Urinary bladder (tissue), 4 donors: ENCODE results near the gene FRMD4A. TPM values are rescaled to one million over a fixed set of nuclear protein-coding genes. Genes with fewer than 3 reads are reported as not detected.

ENCODE experiments used
- DNase-seq: peaks from one replicate; pipeline ENCODE4 v3.0.0-alpha.2; 2015; ENCODE audit errors: extremely low spot score
- H3K27ac ChIP-seq: one replicate; pipeline ENCODE4 v1.5.1; 2013; ENCODE audit warnings: low read depth, mild to moderate bottlenecking, moderate library complexity
- H3K36me3 ChIP-seq: one replicate; pipeline ENCODE4 v1.6.1; 2013; ENCODE audit warnings: mild to moderate bottlenecking, moderate library complexity; ENCODE audit not compliant: insufficient read depth
- H3K4me1 ChIP-seq: one replicate; pipeline ENCODE4 v1.6.1; 2013; ENCODE audit warnings: mild to moderate bottlenecking, moderate library complexity; ENCODE audit not compliant: insufficient read depth
- H3K4me3 ChIP-seq: one replicate; pipeline ENCODE4 v1.5.1; 2013; ENCODE audit warnings: low read depth, low read length
- WGBS: extraction: QIAGEN DNeasy Blood & Tissue Kit; methylation state at CpG from one replicate; pipeline ENCODE4 v1.1.7; 2013; 5-methylcytosine and 5-hydroxymethylcytosine counted together
- polyA plus RNA-seq: library from polyadenylated mRNA; stranded (reverse); fragments of 200-250 nt; gene quantifications from one replicate; pipeline ENCODE4 v1.2.3, GENCODE V29; 2013
- total RNA-seq: library from RNA; depleted of rRNA; stranded (reverse); fragments of >200 nt; gene quantifications from one replicate; pipeline ENCODE4 v1.2.3, GENCODE V29; 2014
- donor health status: healthy with polysubstance abuse.
- donor health status: healthy.

FRMD4A gene
- total and polyA plus RNA-seq, 2 donors = 15.1 to 32.9 TPM

DNA sequence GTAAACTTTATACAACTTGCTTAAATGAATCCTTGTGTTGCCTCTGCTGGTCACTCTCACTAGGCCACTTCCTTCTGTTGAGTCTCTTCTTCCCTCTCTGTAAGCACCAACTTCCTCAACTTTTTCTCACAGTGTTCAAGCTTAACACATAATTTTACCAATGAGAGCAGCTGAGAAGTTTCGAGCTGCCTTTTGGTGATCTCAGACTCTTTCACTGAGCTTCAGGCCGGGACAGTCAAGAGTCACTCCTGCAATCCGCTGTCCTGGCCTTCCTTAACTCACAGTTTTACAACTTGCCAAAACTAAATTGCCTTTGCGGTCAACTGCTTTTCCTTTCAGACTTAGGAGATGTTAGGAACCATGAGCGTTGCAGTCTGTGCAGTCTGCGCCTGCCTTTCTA, 696.5 kb downstream of the FRMD4A start:
- DNase-seq = no peak
- Histone ChIP-seq H3K4me3 (no peak overlapping the region), H3K4me1 (no peaks in the 10 kb centered on the region), H3K36me3 (no peaks in the 10 kb centered on the region), H3K27ac (no peak overlapping the region)
- 52% methylated on average over 6 of the region's 6 CpGs for WGBS

DNA sequence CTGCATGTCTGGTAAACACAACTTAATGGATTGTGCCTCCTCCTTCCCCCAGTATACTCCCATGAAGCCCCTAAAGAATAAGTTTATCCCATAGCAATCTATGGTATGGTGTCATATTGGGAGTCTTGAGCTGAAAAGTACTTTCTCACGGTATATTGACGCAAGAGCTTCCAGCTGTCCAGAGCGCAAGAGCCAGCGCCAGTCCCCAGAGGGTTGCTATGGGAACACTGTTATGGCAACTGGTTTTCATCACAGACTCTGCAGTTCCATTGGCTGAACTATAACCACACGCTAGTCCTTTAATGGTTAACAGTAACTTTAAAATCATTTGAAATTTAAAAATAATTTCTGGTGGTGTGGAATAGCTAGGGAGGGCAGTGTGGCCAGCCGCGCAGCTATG, 697.0 kb downstream of the FRMD4A start:
- no peaks in the 10 kb centered on the region for H3K4me1 ChIP-seq
- no peak overlapping the region for H3K4me3 ChIP-seq
- WGBS = 42% methylated on average over 7 of the region's 7 CpGs
- H3K36me3 ChIP-seq = no peaks in the 10 kb centered on the region
- DNase-seq = peak; percentile 51
- no peak overlapping the region for H3K27ac ChIP-seq

DNA sequence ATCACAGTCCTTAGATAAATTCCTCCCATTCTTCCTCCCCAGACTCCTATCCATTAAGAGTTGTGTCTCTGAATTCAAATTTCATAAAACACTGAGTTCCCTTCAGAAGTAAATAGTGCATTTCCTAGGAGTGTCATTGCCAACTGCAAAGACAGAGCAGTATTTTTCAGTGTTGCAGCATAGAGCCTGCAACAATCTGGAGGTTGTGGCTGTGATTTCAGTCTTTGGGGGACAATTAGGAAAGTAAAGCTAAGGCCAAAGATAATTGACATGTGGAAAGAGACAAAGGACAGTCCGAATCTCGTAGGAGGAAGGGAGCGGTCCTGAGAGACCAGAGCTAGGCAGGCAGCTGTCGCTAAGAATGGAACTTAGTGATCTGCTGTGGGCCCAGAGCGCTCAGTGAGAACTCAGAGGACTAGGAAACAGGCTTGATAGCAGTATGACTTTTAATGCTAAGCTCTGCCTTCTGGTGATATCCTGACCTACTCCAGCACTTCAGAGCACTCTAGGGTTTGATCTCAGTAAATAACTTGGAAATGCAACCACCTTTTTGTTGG, 697.8 kb downstream of the FRMD4A start:
- H3K4me3 ChIP-seq = no peak overlapping the region
- no peaks in the 10 kb centered on the region for H3K4me1 ChIP-seq
- WGBS = 71% methylated on average over 5 of the region's 5 CpGs
- no peak for DNase-seq
- no peaks in the 10 kb centered on the region for H3K36me3 ChIP-seq
- no peak overlapping the region for H3K27ac ChIP-seq

DNA sequence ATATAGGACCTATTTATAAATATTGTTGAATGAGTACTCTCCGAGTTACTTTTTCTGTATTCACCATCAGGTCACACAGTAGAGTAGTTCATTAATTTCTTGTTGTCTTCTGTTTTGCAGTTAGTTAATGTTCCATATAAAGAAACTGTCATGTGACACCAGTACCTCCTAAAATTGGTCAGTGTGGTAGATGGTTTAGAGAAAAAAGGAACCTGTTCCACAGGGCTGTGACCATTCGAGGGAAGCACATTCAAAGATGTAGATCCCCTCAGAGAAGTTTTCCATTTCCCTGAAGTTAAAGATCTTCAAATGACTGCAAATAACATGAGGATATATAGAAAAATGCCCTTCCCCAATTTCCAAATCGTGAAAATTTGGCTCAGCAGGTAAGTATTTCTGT, 698.3 kb downstream of the FRMD4A start:
- 78% methylated on average over 3 of the region's 3 CpGs for WGBS
- no peak for DNase-seq
- Histone ChIP-seq H3K4me1 (no peaks in the 10 kb centered on the region), H3K36me3 (no peaks in the 10 kb centered on the region), H3K4me3 (no peak overlapping the region), H3K27ac (no peak overlapping the region)

DNA sequence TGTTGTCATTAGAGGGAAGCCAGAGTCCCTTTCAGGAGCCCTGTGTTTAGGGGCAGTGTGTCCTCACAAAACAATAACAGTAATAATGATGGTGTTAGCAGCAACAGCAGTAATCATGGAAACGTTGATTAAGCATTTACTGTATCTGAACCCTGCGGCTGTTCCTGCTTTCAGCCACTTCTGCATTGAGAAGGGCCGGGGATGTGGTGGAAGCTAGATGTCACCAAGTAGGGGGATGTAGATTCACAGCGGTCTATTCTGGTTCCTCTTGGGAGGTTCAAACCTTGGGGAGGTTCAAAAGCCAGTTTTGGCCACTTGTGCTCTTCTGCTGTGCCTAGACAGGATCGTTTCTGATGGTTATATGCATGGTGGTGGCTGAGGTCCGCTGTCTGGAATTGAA, 699.1 kb downstream of the FRMD4A start:
- no peaks in the 10 kb centered on the region for H3K4me1 ChIP-seq
- WGBS = 92% methylated on average over 6 of the region's 6 CpGs
- DNase-seq = no peak
- H3K27ac ChIP-seq = no peak overlapping the region
- no peak overlapping the region for H3K4me3 ChIP-seq
- H3K36me3 ChIP-seq = no peaks in the 10 kb centered on the region

DNA sequence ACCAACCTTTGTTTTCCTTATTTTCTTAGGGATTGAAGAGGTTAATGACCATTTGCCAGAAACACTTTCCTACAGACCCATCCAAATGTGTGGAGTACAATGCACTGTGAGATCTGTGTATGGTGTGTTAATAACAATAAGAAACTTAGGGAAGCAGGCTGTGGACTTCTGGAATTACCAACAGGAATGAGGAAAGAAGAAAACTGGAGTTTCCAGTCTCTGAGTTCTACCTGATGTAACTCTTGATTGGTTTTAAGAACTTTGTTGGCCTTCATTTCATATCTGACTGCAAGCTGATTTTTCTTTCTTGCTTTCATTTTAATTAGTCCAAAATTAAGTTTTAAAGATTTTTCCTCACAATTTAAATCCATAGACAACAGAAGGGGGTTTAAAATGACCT, 700.5 kb downstream of the FRMD4A start:
- DNase-seq = no peak
- no peak overlapping the region for H3K27ac ChIP-seq
- no peaks in the 10 kb centered on the region for H3K4me1 ChIP-seq
- H3K36me3 ChIP-seq = no peaks in the 10 kb centered on the region
- no peak overlapping the region for H3K4me3 ChIP-seq

DNA sequence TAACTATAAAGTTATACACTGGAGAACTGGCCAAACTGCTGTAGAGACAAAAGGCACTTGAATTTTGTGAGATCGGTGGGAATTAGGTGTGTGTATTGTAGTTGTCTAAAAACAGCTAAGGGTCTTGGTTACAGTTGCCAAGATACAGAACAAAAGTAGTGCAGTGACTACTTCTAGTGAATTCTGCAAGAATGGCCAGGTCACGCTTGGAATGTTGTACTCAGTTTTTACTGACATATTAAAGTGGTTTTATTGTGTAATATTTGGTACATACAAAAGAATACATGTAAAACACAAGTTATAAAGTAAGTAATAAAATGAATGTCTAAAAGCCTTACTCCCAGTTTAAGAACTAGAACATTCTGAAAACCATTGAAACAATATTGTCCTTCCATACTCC, 701.6 kb downstream of the FRMD4A start:
- DNase-seq = no peak
- H3K4me3 ChIP-seq = no peak overlapping the region
- H3K4me1 ChIP-seq = no peaks in the 10 kb centered on the region
- no peaks in the 10 kb centered on the region for H3K36me3 ChIP-seq
- H3K27ac ChIP-seq = no peak overlapping the region
- 67% methylated on average over 2 of the region's 2 CpGs for WGBS

DNA sequence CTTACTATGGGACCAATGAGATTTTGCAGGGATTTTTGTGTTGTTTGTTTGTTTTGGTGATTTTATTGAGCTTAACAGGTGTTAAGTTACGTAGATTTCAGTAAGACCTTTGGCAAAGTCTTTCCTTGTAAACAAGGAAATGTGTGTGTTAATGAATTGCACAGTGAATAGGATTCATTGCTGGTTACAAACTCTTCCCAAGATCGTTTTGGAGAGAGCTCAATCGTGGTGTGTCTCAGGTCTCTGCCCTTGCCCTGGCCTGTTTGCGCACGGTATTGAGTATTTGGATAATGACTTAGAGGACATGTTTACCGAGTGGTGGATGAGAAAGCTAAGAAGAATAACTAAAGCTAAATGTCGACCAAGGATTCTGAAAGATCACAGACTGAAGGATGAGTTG, 702.1 kb downstream of the FRMD4A start:
- Histone ChIP-seq H3K4me1 (no peaks in the 10 kb centered on the region), H3K27ac (no peak overlapping the region), H3K4me3 (no peak overlapping the region), H3K36me3 (no peaks in the 10 kb centered on the region)
- no peak for DNase-seq
- 51% methylated on average over 7 of the region's 7 CpGs for WGBS

DNA sequence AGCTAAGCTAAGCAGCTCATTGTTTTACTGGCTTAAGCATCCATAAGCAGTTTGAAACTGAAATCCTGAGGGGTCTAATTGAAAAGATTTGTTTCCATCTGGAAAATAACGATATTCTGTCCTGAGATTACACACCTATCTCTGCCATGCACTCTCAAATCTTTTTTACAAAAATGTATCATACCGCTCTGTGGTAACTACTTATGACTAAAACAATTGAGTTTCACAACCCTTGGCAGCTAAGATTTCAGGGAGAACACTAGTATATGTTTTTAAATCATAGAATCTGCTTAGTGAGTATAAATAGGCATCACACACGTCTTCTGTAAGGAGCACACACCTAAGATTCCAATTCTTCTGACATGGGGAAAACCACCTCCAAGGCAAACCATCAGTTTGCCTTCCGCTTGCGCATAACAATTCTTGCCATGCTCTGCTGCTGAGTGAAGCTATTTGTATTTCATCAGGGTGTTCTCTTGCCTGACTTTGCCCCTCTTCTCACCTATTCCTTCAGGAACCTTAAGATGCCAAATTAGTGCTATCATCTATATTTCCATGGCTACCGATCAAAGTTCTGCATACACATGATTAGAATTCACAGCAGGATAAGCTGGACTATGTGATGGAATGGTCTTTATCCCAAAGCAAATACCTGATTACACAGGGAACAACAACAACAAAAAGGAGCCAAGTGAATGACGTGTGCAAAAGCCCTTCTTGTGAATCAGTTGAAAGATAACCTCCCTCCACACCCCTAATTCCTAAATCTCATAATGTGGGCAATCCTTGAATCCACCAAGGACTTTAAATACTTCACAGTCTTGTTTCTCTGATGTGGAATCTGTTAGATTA, 703.0 kb downstream of the FRMD4A start:
- no peaks in the 10 kb centered on the region for H3K36me3 ChIP-seq
- H3K4me3 ChIP-seq = no peak overlapping the region
- no peaks in the 10 kb centered on the region for H3K4me1 ChIP-seq
- DNase-seq = no peak
- no peak overlapping the region for H3K27ac ChIP-seq
- WGBS = 91% methylated on average over 7 of the region's 7 CpGs

DNA sequence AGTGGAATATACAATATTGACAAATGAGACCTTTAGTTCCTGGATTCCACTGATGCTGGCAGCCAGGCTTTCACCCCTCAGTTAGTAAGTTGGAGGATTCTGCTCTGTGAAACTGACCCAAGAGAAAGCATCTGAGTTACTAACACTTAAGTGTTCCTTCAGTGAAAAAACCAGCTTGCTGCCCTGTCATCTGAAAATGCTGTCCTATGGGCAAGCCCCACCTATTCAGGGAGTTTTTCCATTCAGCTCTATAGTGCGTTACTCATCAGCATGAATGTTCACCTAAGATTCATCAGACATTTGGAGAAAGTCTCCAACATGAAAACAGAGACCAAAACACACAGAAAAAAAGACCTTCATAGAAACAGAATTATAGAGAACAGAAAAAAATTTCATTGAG, 706.1 kb downstream of the FRMD4A start:
- no peak for DNase-seq
- Histone ChIP-seq H3K4me1 (no peaks in the 10 kb centered on the region), H3K27ac (no peak overlapping the region), H3K36me3 (no peaks in the 10 kb centered on the region), H3K4me3 (no peak overlapping the region)
- WGBS = 97% methylated on average over 1 of the region's 1 CpG

DNA sequence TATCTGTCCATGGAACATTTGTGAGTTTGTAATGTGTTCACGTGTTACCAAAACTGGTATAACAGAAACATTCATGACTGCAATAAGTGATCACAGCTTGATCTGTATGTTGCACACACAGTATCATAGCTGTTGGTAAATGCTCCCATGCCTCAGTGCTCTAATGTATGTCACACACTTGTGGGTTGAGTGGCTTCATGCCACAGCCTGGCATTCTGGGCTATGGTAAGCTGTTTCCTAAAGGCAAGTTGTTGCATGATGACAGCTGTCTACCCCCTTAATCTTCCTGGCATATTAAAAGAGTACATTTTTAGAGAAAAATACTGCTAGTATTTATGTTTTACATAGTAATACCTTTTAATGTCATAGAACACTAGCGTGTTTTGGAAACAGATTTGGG, 708.8 kb downstream of the FRMD4A start:
- no peak overlapping the region for H3K27ac ChIP-seq
- no peaks in the 10 kb centered on the region for H3K4me1 ChIP-seq
- no peak for DNase-seq
- H3K4me3 ChIP-seq = no peak overlapping the region
- peaks cover under 1% of the 10 kb centered on the region for H3K36me3 ChIP-seq
- 98% methylated on average over 2 of the region's 2 CpGs for WGBS

DNA sequence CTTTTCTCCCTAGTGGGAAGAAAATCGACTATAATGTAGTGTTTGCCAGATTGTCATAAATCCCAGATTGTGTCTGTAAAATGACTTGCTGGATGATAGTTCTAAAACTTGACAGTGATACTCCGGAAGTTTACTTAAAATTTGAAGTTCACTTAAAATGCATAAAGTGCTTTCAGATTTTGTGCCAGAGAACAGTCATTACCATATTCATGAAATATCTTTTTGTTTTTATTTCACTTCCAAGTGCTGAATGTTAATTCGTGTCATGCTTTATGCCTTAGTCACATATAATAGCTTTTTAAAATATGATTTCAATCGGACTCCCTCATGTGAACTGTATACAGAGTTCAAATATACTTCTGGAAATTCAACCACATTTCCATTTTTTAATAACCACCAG, 713.6 kb downstream of the FRMD4A start:
- no peak for DNase-seq
- WGBS = 62% methylated on average over 4 of the region's 4 CpGs
- peaks cover 2% of the 10 kb centered on the region for H3K36me3 ChIP-seq
- no peak overlapping the region for H3K4me3 ChIP-seq
- no peak overlapping the region for H3K27ac ChIP-seq
- no peaks in the 10 kb centered on the region for H3K4me1 ChIP-seq

DNA sequence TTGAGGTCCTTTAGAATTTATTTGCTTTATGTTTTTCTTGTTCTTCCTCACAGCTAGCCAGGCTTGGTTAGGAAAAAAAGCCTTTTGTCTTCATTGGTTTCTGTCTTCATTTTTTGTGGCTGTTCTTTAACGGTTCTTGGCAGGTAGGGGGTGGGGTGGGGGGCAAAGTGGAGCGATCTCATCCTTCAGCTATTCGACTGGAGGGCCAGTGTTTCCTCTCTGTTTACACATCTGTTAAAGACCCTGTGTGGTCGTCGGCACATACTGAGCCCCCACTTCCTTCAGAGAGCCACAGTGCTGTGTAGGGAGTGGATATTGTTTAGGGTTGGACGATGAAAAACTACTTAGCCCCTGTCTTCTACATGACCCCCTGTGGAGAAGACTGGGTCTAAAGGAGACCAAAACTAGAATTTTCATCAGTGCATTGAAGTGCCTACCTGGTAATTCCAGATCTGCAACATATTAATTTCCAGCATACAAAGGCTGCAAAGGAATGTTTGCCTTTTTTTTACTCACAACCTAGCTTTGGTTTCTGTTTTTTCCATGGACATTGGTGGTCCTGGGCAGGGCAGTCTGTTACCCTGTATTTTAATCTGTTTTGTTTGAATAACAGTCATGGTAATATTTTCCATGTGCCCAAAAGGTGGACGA, 714.9 kb downstream of the FRMD4A start:
- Histone ChIP-seq H3K27ac (no peak overlapping the region), H3K4me1 (no peaks in the 10 kb centered on the region), H3K4me3 (no peak overlapping the region), H3K36me3 (peaks cover 5% of the 10 kb centered on the region)
- 49% methylated on average over 7 of the region's 7 CpGs for WGBS
- no peak for DNase-seq
